HL-60 (cell line): ENCODE measurements around the gene HS6ST3.

ENCODE experiments used
- CTCF ChIP-seq: IDR thresholded peaks from one replicate; pipeline ENCODE4 v1.5.1; 2011; ENCODE audit warnings: low read length, control low read depth, inconsistent platforms; ENCODE audit not compliant: insufficient read depth
- GABPA ChIP-seq: IDR thresholded peaks from 2 replicates; pipeline ENCODE4 v1.6.1; 2012; ENCODE audit warnings: low read depth
- POLR2AphosphoS5 ChIP-seq: IDR thresholded peaks from 2 replicates; pipeline ENCODE4 v1.6.1; 2012; ENCODE audit warnings: low read depth
- REST ChIP-seq: IDR thresholded peaks from 2 replicates; pipeline ENCODE4 v1.6.1; 2012; ENCODE audit warnings: low read depth; ENCODE audit not compliant: insufficient replicate concordance
- SPI1 ChIP-seq: IDR thresholded peaks from 2 replicates; pipeline ENCODE4 v1.6.1; 2012; ENCODE audit warnings: low read depth, mild to moderate bottlenecking, borderline replicate concordance

GRCh38 chr13:96500953-96501352, 411.0 kb downstream of the HS6ST3 start:
- TF ChIP-seq CTCF = no peak
- TF ChIP-seq POLR2AphosphoS5 = no peak
- no peak for TF ChIP-seq REST
- no peak for TF ChIP-seq GABPA
- TF ChIP-seq SPI1 = no peak
